GM12878 (cell line): ENCODE results near the gene NRG2. TPM values are rescaled to one million over a fixed set of nuclear protein-coding genes. Genes with fewer than 3 reads are reported as not detected.

ENCODE experiments used
- ATAC-seq: fragments of 200-7000 bp; cut with Tn5 transposase; 3 replicates; pipeline ENCODE4 v1.9.1; 2020; ENCODE audit warnings: mild to moderate bottlenecking, moderate library complexity
- BruUV-seq: library from RNA; stranded (reverse); fragments of 400-500 nt; replicated peaks from 2 replicates; lab custom pipeline; 2021; lab: Mats Ljungman, UMichigan
- CTCF ChIA-PET: fragments of 300-600 bp; sonication (Branson Sonifier 250); formaldehyde crosslinking; extraction: SDS; loops from one replicate; lab custom pipeline; 2021; ENCODE audit warnings: inconsistent platforms; lab: Yijun Ruan, JAX
- POLR2A ChIA-PET: fragments of 350-600 bp; formaldehyde crosslinking; extraction: SDS; loops from one replicate; lab custom pipeline; 2021; ENCODE audit warnings: inconsistent platforms; lab: Charles Lee
- RAD21 ChIA-PET: fragments of 300-600 bp; sonication (Branson Sonifier 250); formaldehyde crosslinking; loops from one replicate; lab custom pipeline; 2023; ENCODE audit warnings: antibody characterized with exemption; ENCODE audit not compliant: unreplicated experiment; lab: Charles Lee
- SMC1A ChIA-PET: fragments of 300-600 bp; sonication (Branson Sonifier 250); formaldehyde crosslinking; loops from one replicate; lab custom pipeline; 2023; ENCODE audit not compliant: unreplicated experiment, uncharacterized antibody; lab: Charles Lee
- DNase-seq: peaks from one replicate; pipeline ENCODE4 v3.0.0-alpha.2; 2011; ENCODE audit warnings: low read depth, low spot score
- FAIRE-seq: peaks from 3 replicates; lab custom pipeline; 2011; peaks lifted over from hg19 to GRCh38; lab: Jason Lieb, UNC
- H2AFZ ChIP-seq: 2 replicates; pipeline ENCODE4 v1.6.0; 2011; ENCODE audit warnings: low read depth, low read length, control low read depth; ENCODE audit not compliant: control insufficient read depth
- H3K27ac ChIP-seq: 2 replicates; pipeline ENCODE4 v1.5.1; 2011; ENCODE audit warnings: control low read depth; ENCODE audit not compliant: control insufficient read depth, insufficient read depth
- H3K27me3 ChIP-seq, 2 experiments: replicated peaks in 1 of 2; 2 replicates each; pipeline versions ENCODE4 v1.6.0 to v1.6.1; 2011; ENCODE audit warnings: low read length in 1 of 2; ENCODE audit not compliant: control insufficient read depth in 2 of 2, insufficient read depth in 2 of 2
- H3K36me3 ChIP-seq, 2 experiments: 2 replicates each; pipeline ENCODE4 v1.5.1; 2011; ENCODE audit warnings: low read length in 1 of 2; ENCODE audit not compliant: control insufficient read depth in 2 of 2, insufficient read depth in 2 of 2
- H3K4me1 ChIP-seq: 2 replicates; pipeline ENCODE4 v1.6.1; 2011; ENCODE audit warnings: mild to moderate bottlenecking, low read length, moderate library complexity, mixed read lengths; ENCODE audit not compliant: control insufficient read depth, insufficient read depth
- H3K4me2 ChIP-seq: 2 replicates; pipeline ENCODE4 v1.6.0; 2011; ENCODE audit warnings: control low read depth; ENCODE audit not compliant: control insufficient read depth, insufficient read depth
- H3K4me3 ChIP-seq: fragments of 200-600 bp; sonication (generic); 2 replicates; pipeline ENCODE4 v1.5.1; 2016
- H3K79me2 ChIP-seq: 2 replicates; pipeline ENCODE4 v1.6.0; 2011; ENCODE audit warnings: low read length; ENCODE audit not compliant: control insufficient read depth, insufficient read depth
- H3K9ac ChIP-seq: 2 replicates; pipeline ENCODE4 v1.8.0; 2011; ENCODE audit warnings: low read length, control low read depth, mixed read lengths; ENCODE audit not compliant: control insufficient read depth, insufficient read depth
- H3K9me3 ChIP-seq: replicated peaks from 3 replicates; pipeline ENCODE4 v1.5.1; 2011; ENCODE audit warnings: mild to moderate bottlenecking, low read length; ENCODE audit not compliant: control insufficient read depth, insufficient read depth
- H4K20me1 ChIP-seq: 2 replicates; pipeline ENCODE4 v1.6.0; 2011; ENCODE audit not compliant: control insufficient read depth, insufficient read depth
- BACH1 ChIP-seq: fragments of 450-650 bp; IDR thresholded peaks from 2 replicates; pipeline ENCODE4 v1.6.1; 2017; ENCODE audit warnings: mild to moderate bottlenecking, borderline replicate concordance
- BRCA1 ChIP-seq: IDR thresholded peaks from 2 replicates; pipeline ENCODE4 v1.6.1; 2011; ENCODE audit warnings: low read depth, low read length, improper control_type of control experiment
- CBX3 ChIP-seq: fragments of 200-600 bp; sonication (generic); IDR thresholded peaks from 2 replicates; pipeline ENCODE4 v1.6.1; 2016; ENCODE audit warnings: low read depth, borderline replicate concordance
- E4F1 ChIP-seq: fragments of 450-650 bp; IDR thresholded peaks from 2 replicates; pipeline ENCODE4 v1.6.1; 2018; ENCODE audit warnings: borderline replicate concordance, mild to moderate bottlenecking; ENCODE audit not compliant: partially characterized antibody
- EP300 ChIP-seq, 2 experiments: fragments of 150-350 bp in 1 of 2; IDR thresholded peaks; 2 replicates each; pipeline ENCODE4 v1.6.1; 2011 to 2012; ENCODE audit warnings: low read depth in 2 of 2, low read length in 2 of 2, borderline replicate concordance in 1 of 2, improper control_type of control experiment in 1 of 2, inconsistent platforms in 1 of 2; ENCODE audit not compliant: control insufficient read depth in 1 of 2
- GATAD2B ChIP-seq: fragments of 450-650 bp; conservative IDR thresholded peaks from 2 replicates; pipeline ENCODE4 v1.6.1; 2017; ENCODE audit warnings: low read depth, mild to moderate bottlenecking, moderate library complexity
- IRF4 ChIP-seq: IDR thresholded peaks from 2 replicates; pipeline ENCODE4 v1.6.1; 2011; ENCODE audit warnings: low read depth, low read length
- MYC ChIP-seq: IDR thresholded peaks from 2 replicates; pipeline ENCODE4 v1.6.1; 2011; ENCODE audit warnings: mild to moderate bottlenecking, low read length, moderate library complexity, inconsistent platforms; ENCODE audit not compliant: insufficient read depth, insufficient replicate concordance, insufficient read length, severe bottlenecking
- NBN ChIP-seq: fragments of 450-650 bp; IDR thresholded peaks from 2 replicates; pipeline ENCODE4 v1.6.1; 2016
- NR2C1 ChIP-seq: fragments of 450-650 bp; IDR thresholded peaks from 2 replicates; pipeline ENCODE4 v1.6.1; 2017; ENCODE audit warnings: antibody characterized with exemption, mild to moderate bottlenecking, moderate library complexity
- NR2C2 ChIP-seq: IDR thresholded peaks from 2 replicates; pipeline ENCODE4 v1.6.1; 2011; ENCODE audit warnings: borderline replicate concordance, low read depth; ENCODE audit not compliant: control insufficient read depth, insufficient read length
- POU2F2 ChIP-seq: IDR thresholded peaks from 3 replicates; pipeline ENCODE4 v1.6.1; 2011; ENCODE audit warnings: low read depth, mild to moderate bottlenecking, low read length, borderline replicate concordance
- RUNX3 ChIP-seq: IDR thresholded peaks from 2 replicates; pipeline ENCODE4 v1.6.1; 2012; ENCODE audit warnings: low read length, inconsistent platforms
- SKIL ChIP-seq: fragments of 450-650 bp; IDR thresholded peaks from 2 replicates; pipeline ENCODE4 v1.6.1; 2017; ENCODE audit warnings: mild to moderate bottlenecking, low read depth, inconsistent platforms; ENCODE audit not compliant: poor library complexity, severe bottlenecking
- SUPT20H ChIP-seq: IDR thresholded peaks from 2 replicates; pipeline ENCODE4 v1.6.1; 2011; ENCODE audit warnings: low read depth, mild to moderate bottlenecking, low read length, moderate library complexity, borderline replicate concordance; ENCODE audit not compliant: control insufficient read depth
- TCF7 ChIP-seq: IDR thresholded peaks from 2 replicates; pipeline ENCODE4 v1.6.1; 2014; ENCODE audit warnings: antibody characterized with exemption, borderline replicate concordance
- ZBTB11 ChIP-seq: fragments of 450-650 bp; formaldehyde crosslinking; IDR thresholded peaks from 2 replicates; pipeline ENCODE4 v1.5.0; 2022; ENCODE audit warnings: mild to moderate bottlenecking, missing genetic modification characterization
- WGBS: methylation state at CpG from one replicate; pipeline ENCODE4 v1.1.6; 2016; ENCODE audit warnings: low lambda C conversion rate; ENCODE audit not compliant: insufficient replicate concordance, insufficient coverage; ENCODE audit errors: missing lambda C conversion rate; 5-methylcytosine and 5-hydroxymethylcytosine counted together
- in situ Hi-C: fragments of 300-500 bp; cut with MboI; formaldehyde crosslinking; loops from 9 replicates; pipeline ENCODE4 v1.14.3; 2018; ENCODE audit warnings: mixed read lengths
- intact Hi-C: fragments of 100-400 bp; cut with micrococcal nuclease; formaldehyde crosslinking; loops from one replicate; pipeline ENCODE4 v1.14.2; 2022; ENCODE audit not compliant: unreplicated experiment
- polyA plus RNA-seq, 11 experiments: library from polyadenylated mRNA; depleted of rRNA in 4 of 11; unstranded in 6 of 11; stranded (reverse) in 5 of 11; fragments of >200 nt; fragmentation: Nextera tagmentation in 4 of 11; fragmentation: Illumina TruSeq in 1 of 11; extraction: Ambion mirVana in 4 of 11; extraction: Trizol in 1 of 11; gene quantifications; 1 replicate in 1 of 11; 2 replicates in 10 of 11; pipeline versions ENCODE4 v1.2.1 to v1.2.3, GENCODE V29; 2011 to 2016; ENCODE audit warnings: inconsistent platforms in 2 of 11, missing spikeins in 2 of 11, low read depth in 1 of 11
- total RNA-seq, 4 experiments: library from RNA; depleted of rRNA in 3 of 4; stranded (reverse); fragments of >200 nt in 3 of 4; fragmentation: Illumina TruSeq in 1 of 4; extraction: Trizol in 1 of 4; gene quantifications; 2 replicates each; pipeline versions ENCODE4 v1.2.1 to v1.2.3, GENCODE V29; 2013 to 2021

Gene NRG2
- total and polyA plus RNA-seq, 10 of the 15 experiments (the other 5 are each of a cell fraction or from before 2014, with no cell fraction given) = 0.10 to 21.7 (median 9.6) TPM

GRCh38 chr5:139889410-139889809, 153.7 kb downstream of the NRG2 start:
- H3K27ac ChIP-seq = no peak overlapping the region
- ChIA-PET RAD21 (no interaction called here), POLR2A (no interaction called here), SMC1A (interaction anchor here (1.0 to 1.9 kb wide), 2 partner anchors 66 to 78 kb away, joined by 3 to 10 read pairs; no protein-coding TSS in a partner anchor), CTCF (interaction anchor here (0.8 to 8.4 kb wide), 5 partner anchors 24 to 102 kb away, joined by 3 to 50 read pairs (median 4); no protein-coding TSS in a partner anchor)
- no peaks in the 10 kb centered on the region for H3K79me2 ChIP-seq
- no peaks in the 10 kb centered on the region for H4K20me1 ChIP-seq
- BruUV-seq = no TSS peak
- H3K27me3 ChIP-seq = no peaks in the 10 kb centered on the region
- H2AFZ ChIP-seq = no peak overlapping the region
- no peaks in the 10 kb centered on the region; a peak in 2 of 4 replicates for H3K36me3 ChIP-seq
- no peak overlapping the region for H3K4me2 ChIP-seq
- in situ Hi-C loops = no loop called here
- H3K4me1 ChIP-seq = peaks cover 4% of the 10 kb centered on the region; the same call in 1 of the 2 replicates
- no peak overlapping the region for H3K9ac ChIP-seq
- FAIRE-seq = no peak
- no peaks in the 10 kb centered on the region for H3K9me3 ChIP-seq
- intact Hi-C loops = no loop called here
- no peak for DNase-seq
- WGBS = 50% methylated on average over 2 of the region's 2 CpGs
- ATAC-seq = no peak
- no peak overlapping the region for H3K4me3 ChIP-seq
- TF ChIP-seq TCF7 (no peak), NBN (no peak), BACH1 (no peak), BRCA1 (no peak), ZBTB11 (CRISPR knock-in tag) (no peak), SKIL (no peak), NR2C1 (no peak), POU2F2 (no peak), MYC (no peak), IRF4 (no peak), RUNX3 (no peak), EP300 (IDR thresholded peaks at IDR 0.05; ENCODE audit: borderline replicate concordance in 1 of 2, control insufficient read depth in 1 of 2, low read depth in 2 of 2, low read length in 2 of 2) (no peak), SUPT20H (no peak), E4F1 (no peak), NR2C2 (no peak), CBX3 (no peak), GATAD2B (no peak)
